Sigmoid colon (tissue), 7 donors: Measurements from ENCODE around the gene ZNF692. TPM values are rescaled to one million over a fixed set of nuclear protein-coding genes. Genes with fewer than 3 reads are reported as not detected.
A peak's percentile ranks its signal among the peaks of the same experiment; 100 is the strongest.

Experiments used
- DNase-seq: peaks from one replicate; pipeline ENCODE4 v3.0.0-alpha.2; 2019
- H3K27ac ChIP-seq, 4 donors: fragments of 200-600 bp; sonication (generic); one replicate each; pipeline ENCODE4 v1.5.1; 2016 to 2019; ENCODE audit warnings: mild to moderate bottlenecking in 1 of 4
- H3K27me3 ChIP-seq, 3 donors: fragments of 200-600 bp; sonication (generic); one replicate each; pipeline ENCODE4 v1.5.1; 2019; ENCODE audit warnings: mild to moderate bottlenecking in 1 of 3
- H3K36me3 ChIP-seq, 4 donors: fragments of 200-600 bp; sonication (generic); one replicate each; pipeline ENCODE4 v1.5.1; 2016 to 2019
- H3K4me1 ChIP-seq, 4 donors: fragments of 200-600 bp; sonication (generic); one replicate each; pipeline ENCODE4 v1.5.1; 2017 to 2019
- H3K4me3 ChIP-seq, 4 donors: fragments of 200-600 bp; sonication (generic); one replicate each; pipeline ENCODE4 v1.5.1; 2017 to 2019; ENCODE audit warnings: mild to moderate bottlenecking in 2 of 4, moderate library complexity in 1 of 4
- H3K9me3 ChIP-seq, 4 donors: fragments of 200-600 bp in 3 of 4; sonication (generic) in 3 of 4; one replicate each; pipeline versions ENCODE4 v1.5.1 to v1.6.1; 2013 to 2019
- EP300 ChIP-seq, 4 donors: sonication (generic); formaldehyde crosslinking; IDR thresholded peaks; one replicate each; pipeline ENCODE4 v1.6.1; 2017; ENCODE audit warnings: antibody characterized with exemption in 4 of 4
- POLR2A ChIP-seq, 2 donors: fragments of 450-650 bp; IDR thresholded peaks; one replicate each; pipeline ENCODE4 v1.6.1; 2016; ENCODE audit warnings: antibody characterized with exemption in 2 of 2, mild to moderate bottlenecking in 2 of 2, moderate library complexity in 2 of 2
- POLR2AphosphoS5 ChIP-seq, 4 donors: sonication (generic); formaldehyde crosslinking; IDR thresholded peaks; one replicate each; pipeline ENCODE4 v1.6.1; 2017; ENCODE audit warnings: antibody characterized with exemption in 4 of 4
- WGBS, 2 donors: extraction: QIAGEN DNeasy Blood & Tissue Kit; methylation state at CpG; one replicate each; pipeline ENCODE4 v1.1.7; 2013; 5-methylcytosine and 5-hydroxymethylcytosine counted together
- intact Hi-C: fragments of 100-400 bp; cut with DNase I; formaldehyde crosslinking; loops from one replicate; pipeline ENCODE4 v1.15.1; 2023
- polyA plus RNA-seq, 3 donors: library from polyadenylated mRNA; stranded (reverse); fragments of 200-250 nt; gene quantifications; one replicate each; pipeline ENCODE4 v1.2.3, GENCODE V29; 2013
- total RNA-seq, 4 donors: library from RNA; depleted of rRNA; stranded (reverse); fragments of >200 nt; gene quantifications; one replicate each; pipeline ENCODE4 v1.1.0, GENCODE V29; 2016
- TF ChIP-seq, protein P1 (sequence below), 4 experiments: fragments of 450-650 bp in 3 of 4; fragments of 200-600 bp in 1 of 4; IDR thresholded peaks; one replicate each; pipeline ENCODE4 v1.5.1; 2016 to 2019; ENCODE audit warnings: antibody characterized with exemption in 4 of 4, mild to moderate bottlenecking in 3 of 4, moderate library complexity in 2 of 4
- donor health status: healthy with polysubstance abuse.
- donor health status: Bipolar disorder and iron deficiency.
- donor health status: healthy.

Gene ZNF692
- total and polyA plus RNA-seq, 7 donors = 5.4 to 63.2 (median 27.8) TPM

- intact Hi-C loops = loop anchor here (1.0 to 2.0 kb wide), 2 partner anchors 31 to 67 kb away; partner anchors contain the start of gene ZNF672
- no peaks in the 10 kb centered on the region for H3K9me3 ChIP-seq
- TF ChIP-seq, protein P1, sequence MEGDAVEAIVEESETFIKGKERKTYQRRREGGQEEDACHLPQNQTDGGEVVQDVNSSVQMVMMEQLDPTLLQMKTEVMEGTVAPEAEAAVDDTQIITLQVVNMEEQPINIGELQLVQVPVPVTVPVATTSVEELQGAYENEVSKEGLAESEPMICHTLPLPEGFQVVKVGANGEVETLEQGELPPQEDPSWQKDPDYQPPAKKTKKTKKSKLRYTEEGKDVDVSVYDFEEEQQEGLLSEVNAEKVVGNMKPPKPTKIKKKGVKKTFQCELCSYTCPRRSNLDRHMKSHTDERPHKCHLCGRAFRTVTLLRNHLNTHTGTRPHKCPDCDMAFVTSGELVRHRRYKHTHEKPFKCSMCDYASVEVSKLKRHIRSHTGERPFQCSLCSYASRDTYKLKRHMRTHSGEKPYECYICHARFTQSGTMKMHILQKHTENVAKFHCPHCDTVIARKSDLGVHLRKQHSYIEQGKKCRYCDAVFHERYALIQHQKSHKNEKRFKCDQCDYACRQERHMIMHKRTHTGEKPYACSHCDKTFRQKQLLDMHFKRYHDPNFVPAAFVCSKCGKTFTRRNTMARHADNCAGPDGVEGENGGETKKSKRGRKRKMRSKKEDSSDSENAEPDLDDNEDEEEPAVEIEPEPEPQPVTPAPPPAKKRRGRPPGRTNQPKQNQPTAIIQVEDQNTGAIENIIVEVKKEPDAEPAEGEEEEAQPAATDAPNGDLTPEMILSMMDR (IDR thresholded peaks at IDR 0.05) = no peak
- TF ChIP-seq POLR2A (IDR thresholded peaks at IDR 0.05) (no peak), EP300 (IDR thresholded peaks at IDR 0.05) (no peak), POLR2AphosphoS5 (IDR thresholded peaks at IDR 0.05) (no peak)
- H3K4me3 ChIP-seq = peak overlapping the region; percentile 55 to 67 (median 57)
- H3K4me1 ChIP-seq = peaks cover 0 to 15% (median 12%) of the 10 kb centered on the region in 4 donors
- no peak for DNase-seq
- H3K27me3 ChIP-seq = no peaks in the 10 kb centered on the region
- no peaks in the 10 kb centered on the region for H3K36me3 ChIP-seq
- WGBS, 2 donors = 19 to 30% methylated on average over 4 of the region's 4 CpGs
- peak overlapping the region; percentile 85 to 96 (median 93) for H3K27ac ChIP-seq
Observed at GRCh38 chr1:248905662-248906008, 46.8 kb upstream of the ZNF692 start.

DNA sequence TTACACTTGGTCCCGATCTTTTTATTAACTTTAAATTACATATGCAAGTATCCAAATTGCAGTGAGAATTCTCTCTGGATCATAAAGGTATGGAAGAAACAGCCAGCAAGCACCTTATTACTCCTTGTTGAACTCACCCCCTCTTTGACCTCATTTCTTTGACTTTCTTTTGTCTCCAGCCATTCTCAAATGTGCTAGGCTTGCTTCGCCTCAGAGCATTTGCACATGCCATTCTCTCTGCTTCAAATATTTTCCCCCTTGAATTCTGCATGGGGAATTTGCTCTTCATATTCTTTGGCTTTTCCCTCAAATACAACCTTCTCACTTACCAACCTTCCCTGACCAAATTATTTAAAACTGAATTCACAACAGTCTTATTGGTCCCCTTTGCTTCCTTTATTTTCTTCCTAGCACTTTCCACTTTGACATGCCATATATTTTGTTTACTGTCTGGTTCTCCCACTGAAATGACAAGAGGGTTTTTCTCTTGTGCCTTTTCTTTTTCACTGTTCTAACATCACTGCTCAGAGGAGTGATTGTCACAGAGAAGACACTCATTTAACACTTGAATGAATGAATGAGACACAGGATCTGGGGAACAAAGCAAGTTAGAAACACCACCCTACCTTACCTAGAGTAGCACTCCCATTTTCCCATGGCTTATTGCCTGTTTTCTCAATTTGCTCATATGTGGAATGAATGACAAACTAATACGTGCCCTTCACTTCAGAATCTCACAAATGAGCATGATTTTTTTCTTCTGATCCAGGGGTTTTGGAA lies 45.7 kb upstream of the ZNF692 start:
- Histone ChIP-seq H3K27me3 (no peaks in the 10 kb centered on the region), H3K4me1 (peaks cover 0 to 14% (median 12%) of the 10 kb centered on the region in 4 donors), H3K9me3 (no peaks in the 10 kb centered on the region), H3K4me3 (no peak overlapping the region), H3K36me3 (no peaks in the 10 kb centered on the region), H3K27ac (no peak overlapping the region)
- TF ChIP-seq EP300 (IDR thresholded peaks at IDR 0.05) = no peak
- DNase-seq = no peak
- intact Hi-C loops = no loop called here
- 91 to 97% methylated on average over 3 of the region's 3 CpGs for WGBS, 2 donors

DNA sequence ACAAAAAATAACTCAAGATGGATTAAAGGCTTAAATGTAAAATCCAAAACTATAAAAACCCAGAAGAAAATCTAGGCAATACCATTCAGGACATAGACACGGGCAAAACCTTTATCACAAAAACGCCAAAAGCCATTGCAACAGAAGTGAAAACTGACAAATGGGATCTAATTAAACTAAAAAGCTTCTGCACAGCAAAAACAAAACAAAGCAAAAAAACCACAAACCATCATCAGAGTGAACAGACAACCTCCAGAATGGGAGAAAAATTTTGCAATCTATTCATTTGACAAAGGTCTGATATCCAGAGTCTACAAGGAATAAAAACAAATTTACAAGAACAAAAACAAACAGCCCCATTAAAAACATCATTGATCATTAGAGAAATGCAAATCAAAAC lies 42.7 kb upstream of the ZNF692 start:
- Histone ChIP-seq H3K27me3 (no peaks in the 10 kb centered on the region), H3K4me3 (no peak overlapping the region), H3K9me3 (no peaks in the 10 kb centered on the region), H3K36me3 (no peaks in the 10 kb centered on the region), H3K4me1 (peaks cover 0 to 5% (median 0%) of the 10 kb centered on the region in 4 donors), H3K27ac (no peak overlapping the region)
- intact Hi-C loops = no loop called here
- TF ChIP-seq POLR2AphosphoS5 (IDR thresholded peaks at IDR 0.05) (no peak), EP300 (IDR thresholded peaks at IDR 0.05) (no peak)
- no peak for DNase-seq
- WGBS, 2 donors = 82 to 86% methylated on average over 2 of the region's 2 CpGs

GRCh38 chr1:248900637-248901036 lies 41.8 kb upstream of the ZNF692 start:
- Histone ChIP-seq H3K4me3 (no peak overlapping the region), H3K4me1 (peaks cover 0 to 2% (median 0%) of the 10 kb centered on the region in 4 donors), H3K27ac (no peak overlapping the region), H3K36me3 (no peaks in the 10 kb centered on the region), H3K9me3 (no peaks in the 10 kb centered on the region), H3K27me3 (no peaks in the 10 kb centered on the region)
- intact Hi-C loops = no loop called here
- TF ChIP-seq POLR2A (IDR thresholded peaks at IDR 0.05) (no peak), POLR2AphosphoS5 (IDR thresholded peaks at IDR 0.05) (no peak), EP300 (IDR thresholded peaks at IDR 0.05) (no peak)
- TF ChIP-seq, protein P1 (IDR thresholded peaks at IDR 0.05) = no peak
- 94 to 100% methylated on average over 1 of the region's 1 CpG for WGBS, 2 donors
- DNase-seq = no peak

- intact Hi-C loops = no loop called here
- H3K36me3 ChIP-seq = no peaks in the 10 kb centered on the region
- H3K4me3 ChIP-seq = no peak overlapping the region
- no peak for DNase-seq
- H3K27ac ChIP-seq = no peak overlapping the region
- TF ChIP-seq, protein P1 (IDR thresholded peaks at IDR 0.05) = no peak
- TF ChIP-seq POLR2A (IDR thresholded peaks at IDR 0.05) (no peak), EP300 (IDR thresholded peaks at IDR 0.05) (no peak), POLR2AphosphoS5 (IDR thresholded peaks at IDR 0.05) (no peak)
- H3K9me3 ChIP-seq = no peaks in the 10 kb centered on the region
- WGBS, 2 donors = 52 to 89% methylated on average over 9 of the region's 9 CpGs
- no peaks in the 10 kb centered on the region for H3K27me3 ChIP-seq
- no peaks in the 10 kb centered on the region for H3K4me1 ChIP-seq
Observed at GRCh38 chr1:248897412-248898337, 38.8 kb upstream of the ZNF692 start.
